ENCODE results near the gene RNU5B-1. TPM values are rescaled to one million over a fixed set of nuclear protein-coding genes. Genes with fewer than 3 reads are reported as not detected.
A peak's percentile ranks its signal among the peaks of the same experiment; 100 is the strongest.

RNU5B-1 gene
- total and polyA plus RNA-seq, 9 donors = 22.1 to 67.7 (median 29.6) TPM; not detected in 4

- TF ChIP-seq EP300 (IDR thresholded peaks at IDR 0.05) = no peak
- TF ChIP-seq POLR2A (IDR thresholded peaks at IDR 0.05) = no peak
- TF ChIP-seq, protein P1, sequence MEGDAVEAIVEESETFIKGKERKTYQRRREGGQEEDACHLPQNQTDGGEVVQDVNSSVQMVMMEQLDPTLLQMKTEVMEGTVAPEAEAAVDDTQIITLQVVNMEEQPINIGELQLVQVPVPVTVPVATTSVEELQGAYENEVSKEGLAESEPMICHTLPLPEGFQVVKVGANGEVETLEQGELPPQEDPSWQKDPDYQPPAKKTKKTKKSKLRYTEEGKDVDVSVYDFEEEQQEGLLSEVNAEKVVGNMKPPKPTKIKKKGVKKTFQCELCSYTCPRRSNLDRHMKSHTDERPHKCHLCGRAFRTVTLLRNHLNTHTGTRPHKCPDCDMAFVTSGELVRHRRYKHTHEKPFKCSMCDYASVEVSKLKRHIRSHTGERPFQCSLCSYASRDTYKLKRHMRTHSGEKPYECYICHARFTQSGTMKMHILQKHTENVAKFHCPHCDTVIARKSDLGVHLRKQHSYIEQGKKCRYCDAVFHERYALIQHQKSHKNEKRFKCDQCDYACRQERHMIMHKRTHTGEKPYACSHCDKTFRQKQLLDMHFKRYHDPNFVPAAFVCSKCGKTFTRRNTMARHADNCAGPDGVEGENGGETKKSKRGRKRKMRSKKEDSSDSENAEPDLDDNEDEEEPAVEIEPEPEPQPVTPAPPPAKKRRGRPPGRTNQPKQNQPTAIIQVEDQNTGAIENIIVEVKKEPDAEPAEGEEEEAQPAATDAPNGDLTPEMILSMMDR (IDR thresholded peaks at IDR 0.05) = no peak
- intact Hi-C loops (cut with DNase I) = no loop called here
- Histone ChIP-seq H3K27me3 (no peaks in the 10 kb centered on the region), H3K9me3 (no peaks in the 10 kb centered on the region), H3K27ac (no peak overlapping the region), H3K36me3 (no peaks in the 10 kb centered on the region), H3K4me3 (no peak overlapping the region), H3K4me1 (ENCODE audit: insufficient read depth) (peaks cover 1% of the 10 kb centered on the region)
- 73 to 85% (median 81%) methylated on average over 3 of the region's 3 CpGs for WGBS, 3 donors
- peak in 1 of 5 donors; percentile 24 for DNase-seq
These were observed 1.3 kb downstream of the RNU5B-1 start for GRCh38 chr15:65305776-65306175.

DNA sequence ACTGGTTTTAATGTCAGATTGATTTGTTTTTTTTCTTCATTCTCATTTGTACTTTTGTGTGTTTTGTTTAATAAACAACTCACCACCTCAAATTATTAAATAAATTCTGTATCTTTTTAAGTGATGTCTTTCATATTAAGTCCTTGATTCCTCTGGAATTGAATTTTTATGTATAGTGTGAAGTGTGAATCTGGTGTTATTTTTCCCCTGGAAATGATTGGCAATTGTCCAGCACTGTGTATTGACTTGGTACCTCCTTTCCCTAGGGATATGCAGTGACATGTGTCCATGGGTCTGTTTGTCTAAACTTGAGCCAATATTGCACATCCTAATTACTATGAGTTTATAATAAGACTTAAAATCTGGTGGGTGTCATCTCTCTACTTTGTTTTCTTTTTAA, 2.1 kb downstream of the RNU5B-1 start:
- TF ChIP-seq EP300 (IDR thresholded peaks at IDR 0.05) (no peak), POLR2A (IDR thresholded peaks at IDR 0.05) (no peak)
- TF ChIP-seq, protein P1 (IDR thresholded peaks at IDR 0.05) = no peak
- Histone ChIP-seq H3K27me3 (no peaks in the 10 kb centered on the region), H3K27ac (no peak overlapping the region), H3K36me3 (no peaks in the 10 kb centered on the region), H3K4me1 (ENCODE audit: insufficient read depth) (peaks cover 1% of the 10 kb centered on the region), H3K9me3 (no peaks in the 10 kb centered on the region), H3K4me3 (no peak overlapping the region)
- DNase-seq = no peak
- intact Hi-C loops (cut with DNase I) = no loop called here

- Histone ChIP-seq H3K36me3 (no peaks in the 10 kb centered on the region), H3K4me1 (ENCODE audit: insufficient read depth) (peaks cover 1% of the 10 kb centered on the region), H3K9me3 (no peaks in the 10 kb centered on the region), H3K4me3 (no peak overlapping the region), H3K27me3 (no peaks in the 10 kb centered on the region), H3K27ac (no peak overlapping the region)
- intact Hi-C loops (cut with DNase I) = no loop called here
- 84 to 89% (median 87%) methylated on average over 6 of the region's 6 CpGs for WGBS, 3 donors
- TF ChIP-seq, protein P1 (IDR thresholded peaks at IDR 0.05) = no peak
- TF ChIP-seq EP300 (IDR thresholded peaks at IDR 0.05) = no peak
- TF ChIP-seq POLR2A (IDR thresholded peaks at IDR 0.05) = no peak
- peak in 1 of 5 donors; percentile 3 for DNase-seq
These were observed 3.5 kb downstream of the RNU5B-1 start for GRCh38 chr15:65307978-65308377.

DNA sequence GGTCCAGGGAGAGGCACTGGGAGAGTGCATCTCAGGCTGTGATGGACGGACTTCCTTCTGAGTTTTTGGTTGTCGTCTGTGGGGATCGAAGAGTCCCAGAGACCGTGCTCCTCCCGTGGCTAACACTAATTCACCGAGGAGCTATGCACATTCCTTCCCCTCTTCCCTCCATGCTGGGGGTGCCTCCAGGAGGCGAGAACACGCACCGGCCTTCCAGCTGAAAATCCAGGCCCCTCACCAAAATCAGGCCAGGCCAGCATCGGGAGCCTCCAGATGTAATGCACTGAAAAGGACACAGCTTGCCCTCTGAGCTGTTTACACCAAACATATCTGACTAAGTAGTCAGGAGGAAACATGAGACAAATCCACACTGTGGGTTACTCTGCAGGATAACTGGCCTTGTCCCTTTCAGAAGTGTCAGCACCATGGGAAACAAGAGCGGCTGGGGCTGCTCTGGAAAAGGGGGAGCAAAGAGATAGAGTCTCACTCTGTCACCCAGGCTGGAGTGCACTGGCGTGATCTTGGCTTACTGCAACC, 5.5 kb downstream of the RNU5B-1 start:
- WGBS, 3 donors = 72 to 82% (median 74%) methylated on average over 12 of the region's 12 CpGs
- no peaks in the 10 kb centered on the region for H3K27me3 ChIP-seq
- TF ChIP-seq, protein P1 (IDR thresholded peaks at IDR 0.05) = no peak
- TF ChIP-seq POLR2A (IDR thresholded peaks at IDR 0.05) (no peak), EP300 (IDR thresholded peaks at IDR 0.05) (no peak)

More for the DNA sequence above, 5.5 kb downstream of the RNU5B-1 start:
- H3K4me1 ChIP-seq (ENCODE audit: insufficient read depth) = no peaks in the 10 kb centered on the region
- peak in 1 of 5 donors; percentile 28 for DNase-seq
- intact Hi-C loops (cut with DNase I) = no loop called here
- no peak overlapping the region for H3K4me3 ChIP-seq
- no peak overlapping the region for H3K27ac ChIP-seq
- no peaks in the 10 kb centered on the region for H3K9me3 ChIP-seq
- H3K36me3 ChIP-seq = no peaks in the 10 kb centered on the region
